H9 (cell line): ENCODE measurements around the gene ACADSB. TPM values are rescaled to one million over a fixed set of nuclear protein-coding genes. Genes with fewer than 3 reads are reported as not detected.

Source experiments
- DNase-seq: peaks from one replicate; pipeline ENCODE4 v3.0.0-alpha.2; 2017
- H2AFZ ChIP-seq: one replicate; pipeline ENCODE4 v1.6.1; 2013; ENCODE audit warnings: mild to moderate bottlenecking, low read length, control low read depth, moderate library complexity
- H2AK5ac ChIP-seq: 2 replicates; pipeline ENCODE4 v1.6.1; 2013; ENCODE audit warnings: low read length, control low read depth, mixed read lengths; ENCODE audit not compliant: insufficient read length
- H2BK120ac ChIP-seq: one replicate; pipeline ENCODE4 v1.6.1; 2013; ENCODE audit warnings: low read depth, mild to moderate bottlenecking, low read length, control low read depth, inconsistent platforms; ENCODE audit not compliant: poor library complexity, severe bottlenecking
- H2BK12ac ChIP-seq: 2 replicates; pipeline ENCODE4 v1.6.1; 2013; ENCODE audit warnings: low read length, control low read depth, mixed read lengths, low read depth; ENCODE audit not compliant: insufficient read length
- H2BK15ac ChIP-seq: 2 replicates; pipeline ENCODE4 v1.6.1; 2013; ENCODE audit warnings: low read depth, low read length, control low read depth
- H2BK20ac ChIP-seq: one replicate; pipeline ENCODE4 v1.6.1; 2013; ENCODE audit warnings: low read depth, mild to moderate bottlenecking, low read length, control low read depth, inconsistent platforms; ENCODE audit not compliant: poor library complexity, severe bottlenecking
- H2BK5ac ChIP-seq: 2 replicates; pipeline ENCODE4 v1.6.1; 2013; ENCODE audit warnings: low read length, control low read depth, mixed read lengths; ENCODE audit not compliant: insufficient read length
- H3K14ac ChIP-seq: 2 replicates; pipeline ENCODE4 v1.6.1; 2013; ENCODE audit warnings: low read length, control low read depth; ENCODE audit not compliant: insufficient read depth
- H3K18ac ChIP-seq: 2 replicates; pipeline ENCODE4 v1.6.1; 2013; ENCODE audit warnings: low read depth, mild to moderate bottlenecking, mixed read lengths, low read length, control low read depth; ENCODE audit not compliant: insufficient read length
- H3K23ac ChIP-seq: 2 replicates; pipeline ENCODE4 v1.6.1; 2013; ENCODE audit warnings: low read length, control low read depth, mixed read lengths, low read depth; ENCODE audit not compliant: insufficient read length
- H3K23me2 ChIP-seq: 2 replicates; pipeline ENCODE4 v1.6.1; 2013; ENCODE audit warnings: low read depth, mild to moderate bottlenecking, mixed read lengths, low read length, control low read depth; ENCODE audit not compliant: insufficient read length, poor library complexity, severe bottlenecking
- H3K27ac ChIP-seq: 2 replicates; pipeline ENCODE4 v1.5.1; 2013; ENCODE audit warnings: low read length, control low read depth, mixed read lengths, low read depth; ENCODE audit not compliant: insufficient read length
- H3K27me3 ChIP-seq: 2 replicates; pipeline ENCODE4 v1.6.1; 2013; ENCODE audit warnings: low read length, control low read depth, inconsistent platforms; ENCODE audit not compliant: insufficient read depth
- H3K4ac ChIP-seq: 2 replicates; pipeline ENCODE4 v1.6.1; 2013; ENCODE audit warnings: low read depth, mild to moderate bottlenecking, control low read depth, inconsistent platforms, low read length, moderate library complexity
- H3K4me1 ChIP-seq: 2 replicates; pipeline ENCODE4 v1.6.1; 2013; ENCODE audit warnings: low read length, control low read depth, inconsistent platforms; ENCODE audit not compliant: insufficient read depth
- H3K4me2 ChIP-seq: 2 replicates; pipeline ENCODE4 v1.6.1; 2013; ENCODE audit warnings: low read length, control low read depth, mixed read lengths; ENCODE audit not compliant: insufficient read length, insufficient read depth
- H3K56ac ChIP-seq: 2 replicates; pipeline ENCODE4 v1.6.1; 2013; ENCODE audit warnings: low read depth, mild to moderate bottlenecking, mixed read lengths, low read length, control low read depth; ENCODE audit not compliant: insufficient read length
- H3K79me1 ChIP-seq: 2 replicates; pipeline ENCODE4 v1.6.1; 2013; ENCODE audit warnings: low read depth, mild to moderate bottlenecking, moderate library complexity, low read length, control low read depth, inconsistent platforms; ENCODE audit not compliant: insufficient read depth, poor library complexity, severe bottlenecking
- H3K79me2 ChIP-seq: 2 replicates; pipeline ENCODE4 v1.6.1; 2013; ENCODE audit warnings: low read length, control low read depth, inconsistent platforms; ENCODE audit not compliant: insufficient read depth
- H3K9ac ChIP-seq: 2 replicates; pipeline ENCODE4 v1.6.1; 2013; ENCODE audit warnings: low read length, control low read depth, mixed read lengths; ENCODE audit not compliant: insufficient read length; ENCODE audit errors: extremely low read depth
- H3K9me3 ChIP-seq: one replicate; pipeline ENCODE4 v1.6.1; 2013; ENCODE audit warnings: low read depth, low read length, inconsistent platforms; ENCODE audit not compliant: control insufficient read depth
- H3T11ph ChIP-seq: one replicate; pipeline ENCODE4 v1.6.1; 2013; ENCODE audit warnings: mild to moderate bottlenecking, low read length, control low read depth, inconsistent platforms
- H4K20me1 ChIP-seq: one replicate; pipeline ENCODE4 v1.6.1; 2013; ENCODE audit not compliant: control insufficient read depth, insufficient read length, insufficient read depth
- H4K5ac ChIP-seq: 2 replicates; pipeline ENCODE4 v1.6.1; 2013; ENCODE audit warnings: low read depth, mild to moderate bottlenecking, mixed read lengths, low read length, control low read depth; ENCODE audit not compliant: insufficient read length
- H4K8ac ChIP-seq: replicated peaks from 2 replicates; pipeline ENCODE4 v1.6.1; 2013; ENCODE audit warnings: low read length, control low read depth, mixed read lengths, low read depth; ENCODE audit not compliant: insufficient read length
- H4K91ac ChIP-seq: 2 replicates; pipeline ENCODE4 v1.6.1; 2013; ENCODE audit warnings: low read depth, mild to moderate bottlenecking, moderate library complexity, mixed read lengths, low read length, control low read depth; ENCODE audit not compliant: insufficient read length
- H3K27ac Mint-ChIP-seq, 3 experiments: 2 replicates in 2 of 3; 3 replicates in 1 of 3; pipeline ENCODE4 v1.8.0; 2020 to 2021; ENCODE audit warnings: mixed read lengths in 3 of 3, mild to moderate bottlenecking in 1 of 3, moderate library complexity in 1 of 3
- H3K27me3 Mint-ChIP-seq: 2 replicates; pipeline ENCODE4 v1.8.0; 2021; ENCODE audit warnings: low read depth, mild to moderate bottlenecking, moderate library complexity, mixed read lengths
- H3K36me3 Mint-ChIP-seq, 3 experiments: 2 replicates in 2 of 3; 3 replicates in 1 of 3; pipeline ENCODE4 v1.8.0; 2020 to 2021; ENCODE audit warnings: low read depth in 3 of 3, mixed read lengths in 3 of 3; ENCODE audit not compliant: insufficient read depth in 1 of 3
- H3K4me1 Mint-ChIP-seq, 2 experiments: 2 replicates each; pipeline ENCODE4 v1.8.0; 2020; ENCODE audit warnings: mixed read lengths in 2 of 2
- H3K4me3 Mint-ChIP-seq, 2 experiments: 2 replicates in 1 of 2; 3 replicates in 1 of 2; pipeline ENCODE4 v1.8.0; 2020 to 2021; ENCODE audit warnings: mild to moderate bottlenecking in 2 of 2, mixed read lengths in 2 of 2, moderate library complexity in 1 of 2
- H3K9me3 Mint-ChIP-seq, 2 experiments: 2 replicates in 1 of 2; 3 replicates in 1 of 2; pipeline ENCODE4 v1.8.0; 2020; ENCODE audit warnings: mild to moderate bottlenecking in 2 of 2, mixed read lengths in 2 of 2, moderate library complexity in 1 of 2
- CTCF ChIP-seq: fragments of 200-600 bp; sonication (generic); conservative IDR thresholded peaks from 3 replicates; pipeline ENCODE4 v1.8.0; 2021; ENCODE audit warnings: antibody characterized with exemption, mild to moderate bottlenecking
- WGBS: extraction: QIAGEN DNeasy Blood & Tissue Kit; methylation state at CpG from one replicate; pipeline ENCODE4 v1.1.7; 2013; ENCODE audit warnings: missing lambda C conversion rate, low lambda C conversion rate, mixed read lengths; ENCODE audit not compliant: insufficient read length; ENCODE audit errors: extremely low coverage; 5-methylcytosine and 5-hydroxymethylcytosine counted together
- long read RNA-seq: library from polyadenylated mRNA; unstranded; transcript quantifications from one replicate; pipeline ENCODE4 v2.0.0, GENCODE V29; 2020
- total RNA-seq: library from RNA; stranded (reverse); gene quantifications from 2 replicates; pipeline ENCODE4 v1.2.1, GENCODE V29; 2021

The ACADSB gene
- total RNA-seq: 31.1 and 35.1 TPM in 2 replicates
- long read RNA-seq, full-length matches to known transcripts: 70 of 79 reads
- long read RNA-seq, partial matches to known transcripts: 3 of 79 reads
- long read RNA-seq, other reads (novel, unspliced or antisense): 6 of 79 reads

- peaks cover 18% of the 10 kb centered on the region for H3K23me2 ChIP-seq
Observed at GRCh38 chr10:123008355-123009104, at the start of gene ACADSB, which contains the start of gene IKZF5. TSS of gene ACADSB (plus strand) at chr10:123009006. CDS start at chr10:123009030, 24 bp downstream. TSS of gene IKZF5 (minus strand) at chr10:123008795. CDS start at chr10:122998625, 10,170 bp downstream.

More at GRCh38 chr10:123008355-123009104, at the start of gene ACADSB, which contains the start of gene IKZF5:
- no peak within 1 kb of the TSS for H3K23ac ChIP-seq
- 0 out of 2 replicates have a peak, but pooled peaks cover 2% of the 10 kb centered on the region for H3K4me1 ChIP-seq
- no peak within 1 kb of the TSS for H2BK120ac ChIP-seq
- H2AK5ac ChIP-seq: no peak within 1 kb of the TSS
- no peak for TF ChIP-seq CTCF
- H4K8ac ChIP-seq: no peak within 1 kb of the TSS
- H4K5ac ChIP-seq: no peak within 1 kb of the TSS
- H2BK15ac ChIP-seq: no peak within 1 kb of the TSS
- no peak within 1 kb of the TSS for H3K56ac ChIP-seq
- H3K79me1 ChIP-seq: no peaks in the 10 kb centered on the region
- Mint-ChIP-seq H3K36me3 (peaks cover 15 to 24% (median 16%) of the 10 kb centered on the region in 3 experiments; a peak in 6 of 7 replicates), H3K9me3 (peaks cover 0 to 3% of the 10 kb centered on the region in 2 experiments; a peak in 2 of 5 replicates), H3K4me3 (peak within 1 kb of the TSS; percentile 96 to 100), H3K27me3 (peaks cover 28% of the 10 kb centered on the region), H3K27ac (peak within 1 kb of the TSS; percentile 97 to 99 (median 99)), H3K4me1 (peaks cover 29 to 31% of the 10 kb centered on the region in 2 experiments)
- no peak within 1 kb of the TSS for H3K27ac ChIP-seq
- no peak within 1 kb of the TSS for H3K4ac ChIP-seq
- no CpG with 5 or more reads among the region's 68 CpGs for WGBS
- H3K18ac ChIP-seq: peak within 1 kb of the TSS; percentile 79
- H4K91ac ChIP-seq: no peak within 1 kb of the TSS
- H3K27me3 ChIP-seq: peaks cover 16% of the 10 kb centered on the region; the same call in 1 of the 2 replicates
- no peak within 1 kb of the TSS for H2AFZ ChIP-seq
- no peaks in the 10 kb centered on the region for H4K20me1 ChIP-seq
- H3K4me2 ChIP-seq: peak within 1 kb of the TSS; percentile 64
- H2BK5ac ChIP-seq: no peak within 1 kb of the TSS
- H3K14ac ChIP-seq: peak within 1 kb of the TSS; percentile 83; the same call in 1 of the 2 replicates
- H2BK12ac ChIP-seq: no peak within 1 kb of the TSS
- peaks cover 3% of the 10 kb centered on the region; the same call in 1 of the 2 replicates for H3K79me2 ChIP-seq
- peak within 1 kb of the TSS; percentile 88 for H3K9ac ChIP-seq
- no peak within 1 kb of the TSS for H3T11ph ChIP-seq
- DNase-seq: peak; percentile 96
- H3K9me3 ChIP-seq: no peaks in the 10 kb centered on the region
- no peak within 1 kb of the TSS for H2BK20ac ChIP-seq
